M059J (cell line): ENCODE measurements around the gene SYT15. TPM values are rescaled to one million over a fixed set of nuclear protein-coding genes. Genes with fewer than 3 reads are reported as not detected.

Source experiments
- total RNA-seq: library from RNA; depleted of rRNA; stranded (reverse); fragments of >200 nt; shearing (Covaris generic); gene quantifications from 2 replicates; pipeline ENCODE4 v1.2.3, GENCODE V29; 2014; rRNA removed

Gene SYT15
- total RNA-seq, 1 experiment from 2014 or later: 0.02 TPM

Other genes starting within 250 kb of the SYT15 start
- 0.37 and 2.9 TPM in 2 replicates for gene ANXA8L1, start 203.4 kb upstream of the SYT15 start, total RNA-seq
- gene NPY4R, start 113.2 kb upstream of the SYT15 start, total RNA-seq: 2.2 and 2.9 TPM in 2 replicates
- 0.10 and 1.6 TPM in 2 replicates for gene GPRIN2, start 22.5 kb upstream of the SYT15 start, total RNA-seq